ENCODE measurements around the gene RIBC2. TPM values are rescaled to one million over a fixed set of nuclear protein-coding genes. Genes with fewer than 3 reads are reported as not detected.

Gene RIBC2
- total and polyA plus RNA-seq, 7 donors = 1.5 TPM; not detected in 6

- no peaks in the 10 kb centered on the region for H3K4me1 ChIP-seq
- no peak overlapping the region for H3K4me3 ChIP-seq
- intact Hi-C loops (cut with DNase I) = no loop called here
- WGBS, 2 donors = 80 to 85% methylated on average over 6 of the region's 6 CpGs
- TF ChIP-seq POLR2A (IDR thresholded peaks at IDR 0.05) (no peak), POLR2AphosphoS5 (IDR thresholded peaks at IDR 0.05) (no peak), EP300 (IDR thresholded peaks at IDR 0.05) (no peak)
- TF ChIP-seq, protein P1, sequence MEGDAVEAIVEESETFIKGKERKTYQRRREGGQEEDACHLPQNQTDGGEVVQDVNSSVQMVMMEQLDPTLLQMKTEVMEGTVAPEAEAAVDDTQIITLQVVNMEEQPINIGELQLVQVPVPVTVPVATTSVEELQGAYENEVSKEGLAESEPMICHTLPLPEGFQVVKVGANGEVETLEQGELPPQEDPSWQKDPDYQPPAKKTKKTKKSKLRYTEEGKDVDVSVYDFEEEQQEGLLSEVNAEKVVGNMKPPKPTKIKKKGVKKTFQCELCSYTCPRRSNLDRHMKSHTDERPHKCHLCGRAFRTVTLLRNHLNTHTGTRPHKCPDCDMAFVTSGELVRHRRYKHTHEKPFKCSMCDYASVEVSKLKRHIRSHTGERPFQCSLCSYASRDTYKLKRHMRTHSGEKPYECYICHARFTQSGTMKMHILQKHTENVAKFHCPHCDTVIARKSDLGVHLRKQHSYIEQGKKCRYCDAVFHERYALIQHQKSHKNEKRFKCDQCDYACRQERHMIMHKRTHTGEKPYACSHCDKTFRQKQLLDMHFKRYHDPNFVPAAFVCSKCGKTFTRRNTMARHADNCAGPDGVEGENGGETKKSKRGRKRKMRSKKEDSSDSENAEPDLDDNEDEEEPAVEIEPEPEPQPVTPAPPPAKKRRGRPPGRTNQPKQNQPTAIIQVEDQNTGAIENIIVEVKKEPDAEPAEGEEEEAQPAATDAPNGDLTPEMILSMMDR (IDR thresholded peaks at IDR 0.05) = no peak
- H3K36me3 ChIP-seq = no peaks in the 10 kb centered on the region
- H3K27me3 ChIP-seq = peaks cover 0 to 4% (median 0%) of the 10 kb centered on the region in 3 donors
- H3K9me3 ChIP-seq = no peaks in the 10 kb centered on the region
- H3K27ac ChIP-seq = no peak overlapping the region
- no peak for DNase-seq
These were observed 63.3 kb downstream of the RIBC2 start for GRCh38 chr22:45476814-45477213.

- Histone ChIP-seq H3K27ac (no peak overlapping the region), H3K27me3 (peaks cover 0 to 4% (median 0%) of the 10 kb centered on the region in 3 donors), H3K4me1 (no peaks in the 10 kb centered on the region), H3K36me3 (no peaks in the 10 kb centered on the region), H3K9me3 (no peaks in the 10 kb centered on the region), H3K4me3 (no peak overlapping the region)
- TF ChIP-seq EP300 (IDR thresholded peaks at IDR 0.05) = no peak
- TF ChIP-seq, protein P1 (IDR thresholded peaks at IDR 0.05) = no peak
- no peak for TF ChIP-seq POLR2A (IDR thresholded peaks at IDR 0.05)
- no peak for TF ChIP-seq POLR2AphosphoS5 (IDR thresholded peaks at IDR 0.05)
- intact Hi-C loops (cut with DNase I) = no loop called here
- 85 to 88% methylated on average over 7 of the region's 7 CpGs for WGBS, 2 donors
- no peak for DNase-seq
These were observed 64.0 kb downstream of the RIBC2 start for GRCh38 chr22:45477366-45478107.

- WGBS, 2 donors = 38 to 69% methylated on average over 11 of the region's 11 CpGs
- H3K4me3 ChIP-seq = no peak overlapping the region
- DNase-seq = no peak
- intact Hi-C loops (cut with DNase I) = no loop called here
- H3K27me3 ChIP-seq = peaks cover 0 to 4% (median 0%) of the 10 kb centered on the region in 3 donors
- TF ChIP-seq, protein P1 (IDR thresholded peaks at IDR 0.05) = no peak
- TF ChIP-seq POLR2AphosphoS5 (IDR thresholded peaks at IDR 0.05) = no peak
- no peak for TF ChIP-seq POLR2A (IDR thresholded peaks at IDR 0.05)
- TF ChIP-seq EP300 (IDR thresholded peaks at IDR 0.05) = no peak
- H3K27ac ChIP-seq = no peak overlapping the region
- H3K36me3 ChIP-seq = no peaks in the 10 kb centered on the region
- H3K9me3 ChIP-seq = no peaks in the 10 kb centered on the region
- H3K4me1 ChIP-seq = no peaks in the 10 kb centered on the region
These were observed 64.7 kb downstream of the RIBC2 start for GRCh38 chr22:45478108-45478771.

DNA sequence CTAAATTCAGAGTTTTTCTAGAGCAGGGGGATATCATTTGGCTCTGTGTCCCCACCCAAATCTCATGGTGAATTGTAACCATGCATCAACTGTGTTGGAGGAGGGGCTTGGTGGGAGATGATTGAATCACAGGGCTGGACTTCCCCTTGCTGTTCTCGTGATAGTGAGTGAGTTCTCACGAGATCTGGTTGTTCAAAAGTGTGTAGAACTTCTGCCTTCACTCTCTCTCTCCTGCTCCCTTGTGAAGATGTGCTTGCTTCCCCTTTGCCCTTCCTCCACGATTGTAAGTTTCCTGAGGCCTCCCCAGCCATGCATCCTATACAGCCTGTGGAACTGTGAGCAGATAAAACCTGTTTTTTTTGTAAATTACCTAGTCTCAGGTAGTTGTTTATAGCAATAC lies 67.2 kb downstream of the RIBC2 start:
- no peak overlapping the region for H3K4me3 ChIP-seq
- 72 to 78% methylated on average over 3 of the region's 3 CpGs for WGBS, 2 donors

More for the DNA sequence above, 67.2 kb downstream of the RIBC2 start:
- TF ChIP-seq POLR2AphosphoS5 (IDR thresholded peaks at IDR 0.05) = no peak
- TF ChIP-seq EP300 (IDR thresholded peaks at IDR 0.05) = no peak
- TF ChIP-seq, protein P1 (IDR thresholded peaks at IDR 0.05) = no peak
- no peak for DNase-seq
- Histone ChIP-seq H3K36me3 (no peaks in the 10 kb centered on the region), H3K4me1 (no peaks in the 10 kb centered on the region), H3K27ac (no peak overlapping the region), H3K9me3 (no peaks in the 10 kb centered on the region), H3K27me3 (peaks cover 0 to 4% (median 0%) of the 10 kb centered on the region in 3 donors)
- intact Hi-C loops (cut with DNase I) = no loop called here

Measured in sigmoid colon (tissue), 7 donors.